A549 treated with Hydrocortisone at 1 μM for 4 hours (cell line): ENCODE results near the gene OR5M10. TPM values are rescaled to one million over a fixed set of nuclear protein-coding genes. Genes with fewer than 3 reads are reported as not detected.

Source experiments
- total RNA-seq: library from RNA; stranded (reverse); fragments of 200-300 nt; extraction: Qiagen RNA extraction; gene quantifications from 5 replicates; pipeline ENCODE4 v1.2.3, GENCODE V29; 2022

OR5M10 gene
- not detected in 5 replicates for total RNA-seq

GRCh38 chr11:56577621-56578020 is at the start of gene OR5M10:
OR5M10 (minus strand) TSS chr11:56577721; CDS start chr11:56577721, 0 bp downstream.

GRCh38 chr11:56543157-56543556 is 34.4 kb downstream of the OR5M10 start, which contains the start of gene OR5M11:
OR5M11 (minus strand) TSS chr11:56543257; CDS start chr11:56543257, 0 bp downstream.

Other genes starting within 250 kb of the OR5M10 start
- not detected in 5 replicates for gene OR8K1, start 231.7 kb downstream of the OR5M10 start, total RNA-seq
- not detected in 5 replicates for gene OR8J1, start 223.4 kb downstream of the OR5M10 start, total RNA-seq
- not detected in 5 replicates for gene OR8U1, start 202.1 kb downstream of the OR5M10 start, total RNA-seq
- not detected in 5 replicates for gene OR5AL1, start 165.0 kb downstream of the OR5M10 start, total RNA-seq
- gene OR5M3, start 104.4 kb downstream of the OR5M10 start, total RNA-seq, result not detected in 5 replicates
- gene OR5M8, start 86.4 kb downstream of the OR5M10 start, total RNA-seq, result not detected in 5 replicates
- not detected in 5 replicates for gene OR5M11, start 34.5 kb downstream of the OR5M10 start, total RNA-seq
- not detected in 5 replicates for gene OR5M1, start 37.2 kb upstream of the OR5M10 start, total RNA-seq
- gene OR5AP2, start 64.7 kb upstream of the OR5M10 start, total RNA-seq, result not detected in 5 replicates
- not detected in 5 replicates for gene OR5AR1, start 86.0 kb upstream of the OR5M10 start, total RNA-seq
- not detected in 5 replicates for gene OR9G1, start 121.4 kb upstream of the OR5M10 start, total RNA-seq
- gene OR9G4, start 171.0 kb upstream of the OR5M10 start, total RNA-seq, result not detected in 5 replicates